ENCODE measurements around the gene LRRC72.
"Not testable (repeated sequence)": the region's sequence is repeated elsewhere in the genome, so short reads cannot be mapped to it uniquely, and the experiment has no call there.

Gene LRRC72

DNA sequence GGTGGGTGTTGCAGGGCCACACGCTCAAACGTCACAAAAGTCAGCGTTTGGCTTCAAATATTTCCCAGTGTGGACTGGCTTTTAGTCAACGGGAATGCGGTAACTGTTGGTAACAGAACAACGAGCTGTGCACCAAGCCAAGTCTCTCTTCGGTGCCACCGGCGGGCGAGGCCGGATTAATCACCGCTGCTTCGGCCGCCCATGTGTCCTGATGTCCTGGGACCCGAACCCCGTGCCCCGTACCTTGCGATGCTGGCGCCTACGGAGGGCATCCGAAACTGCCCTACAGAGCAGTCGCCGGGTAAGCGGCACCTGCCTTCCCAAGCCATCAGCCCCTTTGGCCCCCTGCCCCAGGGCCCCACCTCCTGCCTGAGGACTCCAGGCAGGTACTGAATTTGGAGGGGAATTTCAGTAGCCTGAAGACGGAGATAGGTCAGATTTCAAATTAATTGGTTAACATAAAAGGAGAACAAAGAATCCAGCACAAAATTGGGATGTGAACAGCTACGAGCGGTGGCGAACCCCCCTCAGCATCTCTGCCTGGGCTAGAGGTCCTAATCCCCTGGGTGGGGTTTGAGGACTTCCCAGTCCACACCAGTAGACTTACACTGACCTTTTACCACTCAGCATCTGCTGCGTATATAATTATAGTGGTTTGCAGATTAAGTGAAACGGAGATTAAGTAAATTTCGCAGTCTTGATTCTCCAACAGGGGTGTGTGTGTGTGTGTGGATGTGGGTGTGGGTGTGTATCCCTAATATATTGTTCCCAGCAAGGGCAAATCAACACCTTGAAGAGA lies at the start of gene LRRC72:
TSS of gene LRRC72 (plus strand) at position 84 of the 799 bp plus-strand sequence. CDS start at position 212, 128 bp downstream.
- DNase-seq (ENCODE audit: low read depth), result no peak

DNA sequence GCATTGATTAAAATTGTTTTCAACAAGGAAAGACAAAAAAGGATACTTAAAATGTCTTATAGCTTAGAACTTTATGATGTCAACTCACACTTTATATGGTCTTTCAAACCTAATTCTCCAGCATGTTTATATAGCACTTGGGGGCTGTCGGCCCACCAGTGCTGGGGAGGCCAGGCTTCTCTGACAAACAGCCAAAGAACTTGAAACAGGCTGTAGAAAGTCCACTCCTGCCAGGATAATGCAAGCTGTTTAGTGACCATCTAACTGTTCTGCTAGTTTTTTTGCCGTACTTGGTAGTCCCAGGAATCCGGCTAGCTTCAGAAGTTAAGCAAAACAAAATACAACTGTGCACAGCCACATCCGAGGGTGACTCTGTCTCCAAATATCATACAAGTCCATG lies 47.5 kb upstream of the LRRC72 start:
- DNase-seq (ENCODE audit: low read depth), result no peak

DNA sequence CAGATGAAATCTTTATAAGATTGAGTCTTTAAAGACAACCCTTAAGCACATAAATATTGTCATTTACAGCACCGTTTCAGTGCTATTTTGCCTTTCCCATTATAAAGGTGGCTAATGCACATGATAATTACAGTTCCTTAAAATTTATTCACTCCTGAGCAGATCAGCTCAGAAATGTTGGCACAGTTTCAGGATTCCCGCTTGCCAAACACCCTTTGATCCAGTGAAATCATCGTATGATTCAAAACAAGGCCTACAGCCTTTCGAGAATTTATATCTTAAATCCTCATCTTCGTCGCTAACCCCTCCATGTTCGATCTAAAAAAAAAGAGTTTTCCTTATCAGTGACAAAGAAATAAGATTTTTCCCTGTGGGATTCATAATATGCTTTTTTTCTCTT lies 47.0 kb upstream of the LRRC72 start:
- DNase-seq (ENCODE audit: low read depth), result no peak

DNA sequence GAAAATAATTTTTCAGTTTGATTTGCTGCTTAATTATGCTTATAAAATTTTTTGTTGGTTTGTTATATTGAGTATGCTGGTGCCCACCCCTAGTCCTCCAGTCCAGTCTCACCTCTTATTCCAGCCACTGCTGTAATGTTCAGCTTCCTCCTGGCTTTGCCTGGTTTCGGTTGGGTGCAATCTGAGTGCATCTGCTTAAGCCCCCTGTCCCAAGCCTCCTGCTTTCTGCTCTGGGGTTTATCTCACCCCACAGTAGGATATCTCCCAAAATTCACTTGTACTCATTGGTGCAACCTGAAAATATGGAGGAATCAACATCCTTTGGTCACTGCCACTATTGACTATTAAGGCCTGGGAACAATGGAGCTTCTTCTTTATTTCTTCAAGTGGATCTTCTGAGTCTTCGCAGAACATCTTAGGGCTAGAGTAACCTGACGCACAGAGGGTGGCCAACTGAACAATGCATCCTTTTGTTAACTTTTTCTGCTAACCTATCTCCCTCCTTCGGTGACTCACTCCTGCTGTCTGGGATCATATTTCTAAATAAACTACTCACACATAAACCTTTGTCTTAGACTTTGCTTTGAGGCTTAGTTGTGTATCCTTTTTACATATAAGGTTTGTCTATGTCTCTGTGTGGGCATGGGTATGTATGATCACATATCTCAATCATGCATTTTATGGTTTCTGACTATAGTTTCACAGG lies 42.0 kb upstream of the LRRC72 start:
- DNase-seq (ENCODE audit: low read depth), result no peak

DNA sequence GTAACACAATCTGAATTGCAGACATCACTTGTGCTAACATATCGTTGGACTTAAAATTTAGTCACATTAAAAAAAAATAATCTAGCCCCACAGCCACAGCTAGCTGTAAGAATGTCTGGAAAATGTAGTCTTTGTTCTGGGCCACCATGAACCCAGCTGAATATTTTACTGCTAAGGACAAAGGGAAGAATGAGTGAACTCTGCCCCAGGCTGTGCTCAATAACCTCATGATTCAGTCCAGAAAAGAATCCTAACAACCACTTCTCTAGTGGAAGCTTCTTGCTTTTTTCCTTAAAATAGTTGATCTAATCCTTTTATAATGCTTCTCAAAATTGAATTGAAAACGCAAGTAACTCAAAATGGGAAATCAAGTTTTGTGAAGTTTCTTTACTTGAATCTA lies 35.5 kb upstream of the LRRC72 start:
- peak; percentile 11 for DNase-seq (ENCODE audit: low read depth)

DNA sequence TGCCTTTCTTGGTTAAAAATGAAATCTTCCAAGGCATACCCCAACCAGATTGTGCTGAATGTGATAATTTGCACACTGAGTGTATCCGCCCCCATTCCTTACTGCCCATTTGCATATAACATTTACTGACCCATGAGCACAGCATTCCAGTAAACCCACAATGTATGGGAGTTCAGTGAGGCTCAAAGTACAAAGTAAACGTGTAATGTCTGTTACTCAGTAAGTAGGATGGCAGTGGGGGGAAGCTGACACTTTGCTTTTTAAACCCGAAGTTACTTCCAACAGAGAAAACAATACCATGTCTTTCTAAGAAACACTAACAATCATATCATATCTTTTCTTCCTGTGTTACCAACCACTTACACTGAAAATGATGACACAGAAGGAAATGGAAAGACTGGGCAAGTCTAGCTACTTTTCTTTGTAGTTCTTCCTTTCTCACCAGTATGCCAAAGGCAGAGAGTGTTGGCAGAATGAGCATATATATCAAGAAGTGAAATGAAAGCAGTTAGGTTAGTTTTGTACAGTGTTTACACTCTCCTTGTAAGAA lies 34.0 kb upstream of the LRRC72 start:
- peak; percentile 8 for DNase-seq (ENCODE audit: low read depth)

DNA sequence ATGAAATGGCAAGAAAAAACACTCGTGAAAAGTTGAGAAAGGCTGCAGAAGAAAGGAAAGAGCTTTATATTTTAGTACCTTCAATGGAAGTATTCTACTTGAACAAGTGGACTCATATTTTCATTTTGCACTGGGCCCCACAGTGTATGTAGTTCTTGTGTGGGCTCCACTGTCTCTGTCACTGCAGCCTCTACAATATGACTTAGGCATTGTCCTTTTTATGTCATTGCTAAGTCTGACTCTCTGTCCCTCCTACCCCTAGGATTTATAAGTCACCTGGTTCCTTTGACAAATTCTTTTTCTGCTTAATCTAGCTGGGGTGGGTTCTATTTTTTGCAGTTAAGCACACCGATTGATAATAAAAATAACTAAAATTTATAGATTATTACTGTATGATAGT lies 33.4 kb upstream of the LRRC72 start:
- no peak for DNase-seq (ENCODE audit: low read depth)

DNA sequence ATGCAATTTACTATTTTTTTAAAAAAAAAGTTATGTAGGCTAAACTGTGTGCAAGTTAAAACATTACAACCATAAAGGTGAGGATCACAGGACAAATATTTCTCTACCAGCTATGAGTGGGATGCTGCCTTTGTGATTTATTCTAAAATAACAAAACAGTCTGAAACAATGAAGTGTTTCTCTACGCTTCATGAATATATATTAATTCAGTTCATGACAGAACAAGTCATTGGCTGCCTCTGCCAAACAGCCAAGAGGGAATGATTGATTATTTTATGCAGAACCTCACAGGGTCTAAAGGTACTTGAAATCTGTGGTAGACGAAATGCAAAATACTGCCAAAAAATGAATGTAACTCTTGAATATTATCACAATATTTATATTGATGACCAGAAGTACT lies 32.1 kb upstream of the LRRC72 start:
- no peak for DNase-seq (ENCODE audit: low read depth)

DNA sequence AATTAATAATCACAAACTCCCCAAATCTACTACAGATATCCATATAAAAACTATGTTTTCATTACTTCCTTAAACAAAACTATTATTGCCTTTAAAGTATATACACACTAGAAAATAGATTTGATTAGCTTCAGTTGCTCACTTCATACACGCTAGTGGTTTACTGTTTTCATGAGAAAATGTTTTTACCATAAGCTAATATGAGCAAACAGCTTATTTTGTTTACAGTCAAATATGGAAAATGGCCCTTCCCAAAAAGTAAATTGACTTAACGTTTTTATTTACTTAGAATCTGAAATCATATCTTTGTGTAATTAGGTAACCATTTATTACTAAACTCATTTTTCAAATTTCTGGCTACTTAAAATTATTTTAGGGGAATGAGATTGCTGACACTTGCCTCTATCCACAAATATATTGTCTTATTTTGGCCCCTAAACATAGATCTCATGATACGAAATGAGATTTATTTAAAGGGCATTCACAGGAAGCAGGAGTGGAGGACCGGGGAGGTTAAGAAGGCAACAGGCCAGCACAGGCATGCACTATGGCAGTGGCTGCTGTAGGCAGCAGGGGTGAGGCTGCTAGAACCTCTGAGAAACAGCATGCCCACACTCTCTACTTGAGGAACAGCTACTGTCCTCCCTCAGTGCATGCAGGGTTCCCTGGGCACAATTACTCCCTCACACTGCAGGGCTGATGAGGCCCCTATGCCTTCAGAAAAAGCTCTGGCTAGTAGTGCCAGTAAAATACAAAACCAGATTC lies 31.5 kb upstream of the LRRC72 start:
- DNase-seq (ENCODE audit: low read depth), result no peak

DNA sequence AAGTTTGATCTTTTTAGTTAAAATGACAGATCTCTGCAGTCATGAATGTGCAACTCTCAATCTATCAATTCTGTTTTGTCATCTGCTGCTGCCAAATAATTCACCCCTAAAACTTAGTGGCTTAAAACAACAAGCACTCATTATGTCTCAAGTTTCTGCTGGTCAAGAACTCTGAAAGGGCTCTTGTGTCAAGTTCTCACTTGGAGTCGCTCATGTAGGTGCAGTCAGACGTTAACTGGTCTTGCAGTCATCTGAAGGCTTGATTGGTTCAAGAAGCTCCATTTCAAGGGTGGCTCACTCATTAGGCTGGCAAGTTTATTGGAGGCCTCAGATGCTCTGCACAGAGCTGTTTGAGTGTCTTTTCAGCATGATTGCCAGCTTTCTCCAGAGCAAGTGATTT lies 28.5 kb upstream of the LRRC72 start:
- DNase-seq (ENCODE audit: low read depth), result no peak

DNA sequence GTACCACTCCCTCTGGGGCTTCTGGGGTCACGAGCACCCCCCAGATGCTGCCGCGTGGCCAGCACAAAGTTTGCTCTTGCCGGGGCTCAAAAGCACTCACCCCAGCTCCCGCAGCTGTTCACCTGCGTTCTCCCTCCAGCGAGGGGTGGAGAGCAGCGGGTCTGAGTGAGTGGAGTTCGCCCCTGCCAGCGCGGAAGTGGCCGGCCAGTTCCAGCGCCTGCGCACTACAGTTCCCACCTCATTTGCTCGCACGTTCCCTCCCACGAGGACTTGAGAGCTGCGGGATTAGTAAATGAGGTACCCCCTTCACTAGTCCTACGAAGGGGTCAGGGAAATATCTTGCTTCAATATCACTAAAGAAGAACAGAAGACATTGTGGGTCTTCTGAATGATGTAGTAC lies 24.3 kb upstream of the LRRC72 start:
- DNase-seq (ENCODE audit: low read depth), result no peak

DNA sequence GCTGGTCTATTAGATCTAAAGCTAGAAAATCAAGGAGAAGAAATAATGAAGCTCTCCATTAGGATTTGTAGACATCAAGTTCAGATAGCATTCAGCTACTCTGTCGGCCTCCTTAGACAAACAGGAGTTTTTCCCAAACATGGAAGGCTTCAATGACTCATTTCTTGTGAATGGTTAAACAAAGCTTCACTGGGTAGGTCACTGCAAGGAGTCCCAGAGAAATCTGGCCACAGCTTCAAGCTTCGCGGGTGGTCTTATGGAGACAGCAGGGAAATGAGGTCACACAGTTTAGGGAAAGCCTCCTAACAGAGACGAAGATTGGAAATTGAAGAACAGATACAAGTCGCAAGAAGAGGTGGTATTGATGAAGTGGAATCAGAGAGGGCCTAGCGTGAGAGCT lies 22.6 kb upstream of the LRRC72 start:
- peak; percentile 22 for DNase-seq (ENCODE audit: low read depth)

DNA sequence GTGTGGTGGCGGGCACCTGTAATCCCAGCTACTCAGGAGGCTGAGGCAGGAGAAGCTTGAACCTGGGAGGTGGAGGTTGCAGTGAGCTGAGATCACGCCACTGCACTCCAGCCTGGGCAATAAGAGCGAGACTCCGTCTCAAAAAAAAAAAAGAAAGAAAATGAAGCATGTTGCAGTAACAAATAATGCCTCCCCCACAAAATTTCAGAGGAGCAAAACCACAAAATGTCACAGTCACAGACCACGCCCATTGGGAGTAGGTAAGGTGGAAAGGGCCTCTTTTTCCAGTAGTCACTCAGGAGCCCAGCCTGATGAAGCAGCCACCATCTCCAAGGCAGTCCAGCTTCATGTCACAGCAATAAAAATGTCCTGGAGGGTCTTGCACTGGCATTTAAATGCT lies 20.2 kb upstream of the LRRC72 start:
- DNase-seq (ENCODE audit: low read depth), result not testable (repeated sequence)

DNA sequence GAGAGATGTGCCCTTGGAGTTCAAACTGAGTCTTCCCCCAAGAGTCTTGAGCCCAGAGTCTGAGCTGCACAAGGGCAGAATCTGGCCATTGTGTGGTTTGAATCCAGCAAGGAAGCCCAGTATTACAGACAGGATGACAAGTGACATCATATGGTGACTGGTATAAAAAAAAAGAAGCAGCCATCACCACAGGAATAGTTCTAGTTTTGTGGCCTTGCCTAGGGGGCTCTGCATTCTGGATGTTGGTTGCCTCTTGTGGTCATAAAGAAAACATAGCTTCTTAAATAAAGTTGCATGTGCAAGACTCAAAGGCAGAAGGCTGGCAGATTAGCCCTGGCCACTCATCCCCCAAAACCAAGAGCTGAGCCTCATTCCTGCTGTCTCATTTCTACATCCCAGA lies 16.8 kb upstream of the LRRC72 start:
- peak; percentile 4 for DNase-seq (ENCODE audit: low read depth)

DNA sequence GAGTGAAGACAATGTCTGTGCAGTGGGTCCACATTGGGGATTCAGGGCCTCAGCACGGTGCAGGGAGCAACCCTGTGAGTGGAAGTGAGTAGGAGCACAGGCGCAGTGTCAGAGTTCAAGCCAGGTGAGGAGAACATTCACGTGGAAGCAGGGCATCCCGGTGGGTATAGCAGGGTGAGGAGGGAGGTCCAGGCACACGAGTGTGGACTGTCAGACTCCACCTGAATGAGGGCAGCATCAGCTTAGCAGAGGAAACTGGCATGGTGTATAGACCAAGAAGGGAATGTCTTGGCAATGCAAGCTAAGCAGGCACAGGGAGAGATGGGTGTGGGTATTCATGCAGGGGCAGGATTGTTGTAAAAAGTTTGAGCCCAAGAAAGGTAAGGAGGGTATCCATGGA lies 15.3 kb upstream of the LRRC72 start:
- no peak for DNase-seq (ENCODE audit: low read depth)

DNA sequence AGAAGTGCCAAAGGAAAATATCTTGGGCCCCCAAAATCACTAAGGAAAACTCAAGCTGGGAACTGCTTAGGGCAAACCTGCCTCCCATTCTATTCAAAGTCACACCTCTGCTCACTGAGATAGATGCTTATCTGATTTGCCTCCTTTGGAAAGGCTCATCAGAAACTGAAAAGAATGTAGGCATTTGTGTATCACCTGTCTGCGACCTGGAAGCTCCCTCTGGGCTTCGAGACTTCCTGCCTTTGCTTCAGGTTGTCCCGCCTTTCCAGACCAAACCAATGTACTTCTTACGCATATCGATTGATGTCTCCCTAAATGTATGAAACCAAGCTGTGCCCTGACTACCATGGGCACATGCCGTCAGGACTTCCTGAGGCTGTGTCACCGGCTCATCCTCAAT lies 14.5 kb upstream of the LRRC72 start:
- no peak for DNase-seq (ENCODE audit: low read depth)

DNA sequence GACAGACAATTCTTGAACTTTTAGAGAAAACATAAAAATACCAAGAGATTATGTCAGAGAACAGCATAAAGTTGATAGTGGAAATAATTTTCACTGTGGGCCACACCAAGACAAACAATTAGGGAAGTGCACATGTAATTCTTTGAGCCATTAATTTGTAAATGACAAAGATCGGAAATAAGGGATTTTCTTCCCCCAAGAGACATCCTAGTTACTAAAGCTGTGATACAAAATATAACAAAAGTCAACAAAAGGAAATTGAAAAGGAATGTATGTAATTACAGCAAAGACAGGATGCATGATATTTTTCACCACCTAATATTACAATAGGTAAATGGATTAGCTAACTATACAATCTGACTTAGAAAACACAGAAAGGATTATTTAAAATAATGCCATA lies 12.4 kb upstream of the LRRC72 start:
- no peak for DNase-seq (ENCODE audit: low read depth)

DNA sequence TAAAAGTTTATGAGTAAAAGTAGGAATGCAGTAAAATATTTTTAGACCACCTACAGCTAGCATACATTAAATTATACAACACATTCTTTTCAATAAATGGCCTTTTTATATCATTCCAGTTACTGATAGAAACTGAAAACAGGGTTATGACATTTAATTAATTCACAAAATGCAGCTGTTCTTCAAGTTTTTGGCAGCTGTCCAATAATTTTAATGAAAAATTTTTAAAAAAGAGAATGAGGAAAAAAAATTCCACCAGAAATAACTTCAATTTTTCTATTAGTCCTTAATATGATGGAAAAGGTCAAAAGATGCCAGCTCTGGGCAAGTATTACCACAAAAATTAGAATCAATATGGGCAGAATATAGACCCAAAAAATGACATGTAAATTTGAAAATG lies 11.9 kb upstream of the LRRC72 start:
- DNase-seq (ENCODE audit: low read depth), result no peak

DNA sequence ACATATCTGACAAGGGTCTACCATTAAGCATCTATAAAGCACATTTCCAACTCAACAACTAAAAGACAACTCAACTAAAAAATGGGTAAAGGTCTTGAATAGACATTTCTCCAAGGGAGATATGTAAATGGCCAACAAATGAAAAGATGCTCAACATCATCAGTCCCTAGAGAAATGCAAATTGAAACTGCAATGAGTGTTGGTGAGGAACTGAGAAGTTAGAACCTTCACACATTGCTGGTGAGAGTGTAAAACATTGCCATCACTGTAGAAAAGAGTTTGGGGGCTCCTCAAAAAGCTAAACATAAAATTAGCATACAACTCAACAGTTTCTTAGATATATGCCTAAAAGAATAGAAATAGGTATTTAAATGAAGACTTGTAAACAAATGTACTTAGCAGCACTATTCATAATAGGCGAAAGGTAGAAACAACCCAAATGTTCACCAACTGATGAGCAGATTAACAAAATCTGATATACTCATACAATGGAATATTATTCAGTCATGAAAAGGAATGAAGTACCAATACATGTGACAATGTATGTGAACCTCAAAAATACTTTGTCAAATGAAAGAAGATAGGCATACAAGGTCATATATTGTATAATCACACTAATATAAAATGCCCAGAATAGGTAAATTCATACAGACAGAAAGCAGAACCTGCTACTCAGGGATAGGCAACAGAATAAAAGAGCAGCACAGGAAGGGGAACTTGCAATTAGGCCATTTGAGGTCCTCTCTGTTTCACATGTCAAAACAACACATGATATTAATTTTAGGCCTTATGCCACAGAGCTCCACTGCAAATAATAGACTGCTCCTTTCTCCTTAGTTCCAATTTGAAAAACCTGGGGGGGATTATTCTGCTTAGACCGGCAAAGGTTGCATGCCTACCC lies 10.6 kb upstream of the LRRC72 start:
- DNase-seq (ENCODE audit: low read depth), result no peak

DNA sequence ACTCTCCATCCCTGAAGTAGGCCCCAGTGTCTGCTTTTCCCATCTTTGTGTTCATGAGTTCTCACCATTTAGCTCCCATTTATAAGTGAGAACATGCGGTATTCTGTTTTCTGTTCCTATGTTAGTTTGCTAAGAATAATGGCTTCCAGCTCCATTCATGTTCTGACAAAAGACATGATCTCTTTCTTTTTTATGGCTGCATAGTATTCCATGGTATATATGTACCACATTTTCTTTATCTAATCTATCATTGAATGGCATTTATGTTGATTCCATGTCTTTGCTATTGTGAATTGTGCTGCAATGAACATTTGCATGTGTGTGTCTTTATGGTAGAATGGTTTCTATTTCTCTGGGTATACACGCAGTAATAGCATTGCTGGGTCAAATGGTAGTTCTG lies 6.6 kb upstream of the LRRC72 start:
- not testable (repeated sequence) for DNase-seq (ENCODE audit: low read depth)

DNA sequence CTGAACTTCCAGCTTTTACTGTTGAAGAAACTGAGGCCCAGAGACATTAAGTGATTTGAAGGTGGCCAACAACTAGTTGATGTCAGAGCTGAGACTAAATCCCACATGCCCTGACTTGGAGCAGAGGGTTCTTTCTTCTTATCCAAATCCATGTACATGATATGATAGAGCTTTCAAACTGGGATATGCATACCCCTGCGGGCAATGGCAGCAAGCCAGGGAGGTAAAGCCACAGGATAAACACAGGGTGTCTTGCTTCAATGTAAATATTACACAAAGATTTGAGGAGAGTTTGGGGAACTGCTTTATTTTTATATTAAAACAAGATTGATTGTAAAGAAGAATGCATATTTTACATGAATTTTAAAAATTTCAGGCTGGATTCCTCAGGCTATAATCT lies 2.3 kb upstream of the LRRC72 start:
- DNase-seq (ENCODE audit: low read depth), result no peak

DNA sequence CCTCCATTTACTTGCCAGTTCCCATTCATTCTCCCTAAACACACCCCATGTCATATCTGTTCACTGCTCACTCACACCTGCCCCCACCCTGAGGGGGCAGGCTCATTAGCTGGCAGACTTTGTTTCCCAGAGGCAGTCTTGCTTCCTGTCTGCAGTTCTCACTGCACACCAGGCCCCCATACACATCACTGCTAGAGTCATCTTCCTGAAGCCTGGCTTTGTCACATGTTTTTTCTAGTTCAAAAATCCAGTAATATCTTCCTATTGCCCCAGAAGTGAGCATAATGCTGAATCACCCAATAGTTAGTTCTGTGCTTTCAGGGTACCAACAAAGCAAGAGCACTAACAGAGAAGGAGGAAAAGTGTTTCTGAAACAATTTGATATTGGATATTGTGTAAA lies 1.9 kb downstream of the LRRC72 start:
- no peak for DNase-seq (ENCODE audit: low read depth)

All from EH (cell line).